Memory B cell (primary cell): ENCODE results near the gene OR10K2.
A peak's percentile ranks its signal among the peaks of the same experiment; 100 is the strongest.
"Not testable (repeated sequence)": the region's sequence is repeated elsewhere in the genome, so short reads cannot be mapped to it uniquely, and the experiment has no call there.

Experiments used
- ATAC-seq: fragments of 150-1000 bp; cut with Tn5 transposase; 2 replicates; pipeline ENCODE4 v1.10.0; 2021; ENCODE audit warnings: low read depth, mild to moderate bottlenecking, moderate library complexity
- DNase-seq, 2 donors: peaks; one replicate each; pipeline ENCODE4 v3.0.0; 2022; ENCODE audit warnings: low spot score in 2 of 2
- H3K27ac Mint-ChIP-seq: one replicate; pipeline ENCODE4 v1.8.0; 2022; ENCODE audit warnings: mild to moderate bottlenecking, moderate library complexity, mixed read lengths
- H3K27me3 Mint-ChIP-seq: one replicate; pipeline ENCODE4 v1.8.0; 2022; ENCODE audit warnings: mixed read lengths
- H3K36me3 Mint-ChIP-seq: one replicate; pipeline ENCODE4 v1.8.0; 2022; ENCODE audit warnings: mild to moderate bottlenecking, mixed read lengths
- H3K4me1 Mint-ChIP-seq: one replicate; pipeline ENCODE4 v1.8.0; 2022; ENCODE audit warnings: mixed read lengths
- H3K4me3 Mint-ChIP-seq: one replicate; pipeline ENCODE4 v1.8.0; 2022; ENCODE audit warnings: mild to moderate bottlenecking, moderate library complexity, mixed read lengths
- H3K9me3 Mint-ChIP-seq: one replicate; pipeline ENCODE4 v1.8.0; 2022; ENCODE audit warnings: mixed read lengths

The OR10K2 gene

GRCh38 chr1:158400871-158401270 is 25.2 kb downstream of the OR10K2 start:
- no peak overlapping the region for H3K27ac Mint-ChIP-seq
- H3K9me3 Mint-ChIP-seq = no peaks in the 10 kb centered on the region
- DNase-seq (no peak), ATAC-seq (no peak)
- no peak overlapping the region for H3K4me3 Mint-ChIP-seq
- H3K4me1 Mint-ChIP-seq = peaks cover 6% of the 10 kb centered on the region
- H3K27me3 Mint-ChIP-seq = no peaks in the 10 kb centered on the region
- H3K36me3 Mint-ChIP-seq = no peaks in the 10 kb centered on the region

GRCh38 chr1:158398818-158399514 is 27.1 kb downstream of the OR10K2 start, which contains the start of gene OR10T2:
Gene OR10T2, minus strand, starts transcription at chr1:158399466. Its CDS starts 0 bp downstream, at chr1:158399466.
- Mint-ChIP-seq H3K36me3 (no peaks in the 10 kb centered on the region), H3K27me3 (no peaks in the 10 kb centered on the region), H3K4me3 (no peak within 1 kb of the TSS), H3K27ac (no peak within 1 kb of the TSS), H3K4me1 (peaks cover 14% of the 10 kb centered on the region), H3K9me3 (no peaks in the 10 kb centered on the region)
- ATAC-seq = no peak
- DNase-seq = no peak

GRCh38 chr1:158396646-158397045 is 29.4 kb downstream of the OR10K2 start:
- H3K27me3 Mint-ChIP-seq = no peaks in the 10 kb centered on the region
- no peaks in the 10 kb centered on the region for H3K36me3 Mint-ChIP-seq
- no peak for ATAC-seq
- no peak for DNase-seq
- no peak overlapping the region for H3K4me3 Mint-ChIP-seq
- H3K9me3 Mint-ChIP-seq = peaks cover 2% of the 10 kb centered on the region
- H3K27ac Mint-ChIP-seq = no peak overlapping the region
- H3K4me1 Mint-ChIP-seq = peaks cover 14% of the 10 kb centered on the region

DNA sequence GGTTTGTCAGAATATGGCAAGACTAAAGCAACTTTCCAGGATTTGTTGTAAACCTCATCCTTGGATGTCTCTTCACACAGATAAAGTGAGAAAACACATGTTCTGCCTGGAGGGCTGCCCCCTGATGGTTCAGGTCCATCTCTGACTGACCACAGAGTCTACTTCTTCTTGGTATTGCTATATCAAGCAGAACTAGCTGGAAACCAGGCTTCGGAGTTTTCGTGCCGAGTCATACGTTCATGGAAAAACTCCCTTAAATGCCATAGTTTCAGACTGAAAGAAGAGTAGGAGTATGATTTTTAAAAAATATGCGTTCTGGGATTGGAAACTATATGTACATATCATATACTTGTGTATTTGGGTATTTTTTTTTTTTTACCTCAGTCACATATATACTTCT is 32.6 kb downstream of the OR10K2 start:
- Mint-ChIP-seq H3K27me3 (no peaks in the 10 kb centered on the region), H3K4me1 (peaks cover 10% of the 10 kb centered on the region), H3K36me3 (no peaks in the 10 kb centered on the region), H3K4me3 (no peak overlapping the region), H3K27ac (no peak overlapping the region), H3K9me3 (peaks cover 2% of the 10 kb centered on the region)
- ATAC-seq = no peak
- no peak for DNase-seq

DNA sequence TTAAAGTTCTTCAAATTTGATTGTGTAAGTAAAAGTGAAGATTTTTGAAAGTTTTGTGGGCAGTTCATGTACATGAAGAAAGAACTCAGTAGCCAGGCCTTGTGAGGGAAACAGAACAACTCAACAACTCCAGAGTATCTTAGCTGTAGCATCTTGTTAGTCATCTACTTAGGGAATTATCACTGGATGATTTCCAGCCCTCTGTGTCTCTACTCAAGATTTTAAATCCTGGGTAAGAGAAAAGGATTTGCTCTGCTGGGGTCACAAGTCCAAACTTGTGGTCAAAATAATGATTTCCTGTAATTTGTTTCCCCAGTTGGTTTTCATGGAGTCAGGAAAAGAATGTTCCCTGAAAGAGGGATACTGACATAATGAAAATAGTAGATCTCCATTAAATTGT is 34.9 kb downstream of the OR10K2 start:
- no peaks in the 10 kb centered on the region for H3K36me3 Mint-ChIP-seq
- DNase-seq (no peak), ATAC-seq (no peak)
- no peak overlapping the region for H3K4me3 Mint-ChIP-seq
- peaks cover 3% of the 10 kb centered on the region for H3K9me3 Mint-ChIP-seq
- H3K27ac Mint-ChIP-seq = no peak overlapping the region
- peaks cover 10% of the 10 kb centered on the region for H3K4me1 Mint-ChIP-seq
- no peaks in the 10 kb centered on the region for H3K27me3 Mint-ChIP-seq

DNA sequence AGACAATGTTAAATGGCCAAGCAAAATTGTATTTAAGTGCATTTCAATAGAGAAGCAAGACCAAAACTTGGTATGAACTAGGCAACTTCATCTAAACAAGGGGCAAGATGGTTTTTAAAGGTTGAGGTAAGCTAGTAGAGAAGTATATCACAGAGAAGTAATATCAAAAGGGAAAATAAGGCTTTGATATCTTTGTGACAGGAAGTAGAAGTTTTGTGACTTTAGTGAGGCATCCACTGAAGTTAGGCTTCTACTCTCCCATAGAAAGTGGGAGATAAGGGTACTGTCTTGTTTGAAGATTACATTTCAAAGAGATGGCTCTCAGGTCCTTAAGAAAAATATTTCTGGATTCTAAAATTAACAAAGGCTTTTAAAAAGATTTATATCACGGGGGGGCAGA is 35.7 kb downstream of the OR10K2 start:
- H3K9me3 Mint-ChIP-seq = peaks cover 3% of the 10 kb centered on the region
- H3K4me3 Mint-ChIP-seq = no peak overlapping the region
- H3K4me1 Mint-ChIP-seq = peaks cover 7% of the 10 kb centered on the region
- H3K36me3 Mint-ChIP-seq = no peaks in the 10 kb centered on the region
- ATAC-seq = no peak
- H3K27ac Mint-ChIP-seq = peak overlapping the region; percentile 57
- H3K27me3 Mint-ChIP-seq = no peaks in the 10 kb centered on the region
- DNase-seq = no peak

DNA sequence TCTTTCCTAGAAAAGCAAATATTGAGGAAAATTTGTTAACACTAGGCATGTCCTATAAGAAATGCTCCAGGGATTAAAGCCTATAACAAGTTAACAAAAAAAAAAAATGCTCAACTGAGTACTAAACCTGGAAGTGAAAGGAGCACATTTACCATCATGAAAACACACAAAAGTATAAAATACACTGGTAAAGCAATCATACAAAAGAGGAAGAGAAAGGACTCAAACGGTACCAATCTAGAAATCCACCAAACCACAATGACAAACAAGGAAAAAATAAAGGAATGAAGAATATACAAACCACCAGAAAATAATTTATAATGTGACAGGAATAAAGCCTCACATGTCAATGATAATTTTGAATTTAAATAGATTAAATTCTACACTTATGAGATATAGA is 51.2 kb downstream of the OR10K2 start:
- Mint-ChIP-seq H3K27ac (no peak overlapping the region), H3K9me3 (peaks cover 11% of the 10 kb centered on the region), H3K4me1 (peaks cover 3% of the 10 kb centered on the region), H3K4me3 (no peak overlapping the region), H3K36me3 (peaks cover 2% of the 10 kb centered on the region), H3K27me3 (no peaks in the 10 kb centered on the region)
- no peak for DNase-seq
- ATAC-seq = no peak

DNA sequence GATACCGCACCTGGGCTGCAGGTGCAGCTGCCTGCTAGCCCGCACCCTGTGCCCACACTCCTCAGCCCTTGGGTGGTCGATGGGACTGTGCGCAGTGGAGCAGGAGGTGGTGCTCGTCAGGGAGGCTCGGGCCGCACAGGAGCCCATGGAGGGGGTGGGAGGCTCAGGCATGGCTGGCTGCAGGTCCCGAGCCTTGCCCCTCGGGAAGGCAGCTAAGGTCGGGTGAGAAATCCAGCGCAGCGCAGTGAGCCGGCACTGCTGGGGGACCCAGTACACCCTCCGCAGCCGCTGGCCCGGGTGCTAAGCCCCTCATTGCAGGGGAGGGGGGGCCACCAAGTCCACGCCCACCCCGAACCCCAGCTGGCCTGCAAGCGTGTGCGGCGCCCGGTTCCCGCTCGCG is 51.9 kb downstream of the OR10K2 start:
- H3K9me3 Mint-ChIP-seq = peaks cover 11% of the 10 kb centered on the region
- not testable (repeated sequence) for H3K4me3 Mint-ChIP-seq, ATAC-seq

GRCh38 chr1:158371188-158371953 is 54.7 kb downstream of the OR10K2 start:
- Mint-ChIP-seq H3K36me3 (peaks cover 2% of the 10 kb centered on the region), H3K27me3 (no peaks in the 10 kb centered on the region), H3K4me3 (no peak overlapping the region), H3K9me3 (peaks cover 10% of the 10 kb centered on the region), H3K27ac (no peak overlapping the region), H3K4me1 (peaks cover 3% of the 10 kb centered on the region)
- DNase-seq = no peak
- ATAC-seq = no peak

More for the DNA sequence above, 51.9 kb downstream of the OR10K2 start:
- not testable (repeated sequence) for H3K4me1 Mint-ChIP-seq, H3K36me3 Mint-ChIP-seq, H3K27ac Mint-ChIP-seq, H3K27me3 Mint-ChIP-seq, DNase-seq
